ENCODE results near the gene KPNA2. TPM values are rescaled to one million over a fixed set of nuclear protein-coding genes. Genes with fewer than 3 reads are reported as not detected.
A peak's percentile ranks its signal among the peaks of the same experiment; 100 is the strongest.

The KPNA2 gene
- total and polyA plus RNA-seq, 2 of the 8 experiments (the other 6 are each of a cell fraction or from before 2014, with no cell fraction given) = 413 to 612 TPM

- H3K27me3 ChIP-seq (replicated peaks in 1 of 4; ENCODE audit: control insufficient read depth in 3 of 4, extremely low read depth in 1 of 4, insufficient read depth in 3 of 4, low read length in 3 of 4) = peaks cover 0 to 21% (median 10%) of the 10 kb centered on the region in 4 experiments; a peak in 6 of 7 replicates
- no peak overlapping the region for H3K18ac ChIP-seq (ENCODE audit: extremely low read depth, low read length)
- H2BK12ac ChIP-seq (ENCODE audit: low read depth, low read length) = no peak overlapping the region
- H3K23me2 ChIP-seq (ENCODE audit: low read depth, low read length) = peaks cover 9% of the 10 kb centered on the region; the same call in 1 of the 2 replicates
- H3K23ac ChIP-seq (ENCODE audit: insufficient read length) = no peak overlapping the region
- H2AFZ ChIP-seq (ENCODE audit: low read length) = no peak overlapping the region
- H4K20me1 ChIP-seq (replicated peaks in 1 of 2; ENCODE audit: control insufficient read depth in 1 of 2, insufficient read depth in 2 of 2, low read length in 2 of 2) = no peaks in the 10 kb centered on the region
- H2BK120ac ChIP-seq (replicated peaks; ENCODE audit: low read depth, low read length) = no peak overlapping the region
- no peak for TF ChIP-seq EZH2 (IDR thresholded peaks at IDR 0.05; ENCODE audit: low read depth, low read length, severe bottlenecking)
- no peak for TF ChIP-seq KDM1A (IDR thresholded peaks at IDR 0.05; ENCODE audit: borderline replicate concordance, low read length)
- no peak overlapping the region for H3K9ac ChIP-seq (replicated peaks in 1 of 4; ENCODE audit: extremely low read depth in 1 of 4, low read depth in 3 of 4, low read length in 3 of 4)
- no peaks in the 10 kb centered on the region for H3K9me3 ChIP-seq (ENCODE audit: insufficient read depth in 2 of 2, low read depth in 1 of 2, low read length in 1 of 2)
- H2BK20ac ChIP-seq (ENCODE audit: low read length) = no peak overlapping the region
- no peak overlapping the region for H3K27ac ChIP-seq (ENCODE audit: low read depth, low read length)
- no peak overlapping the region for H4K5ac ChIP-seq (ENCODE audit: insufficient read length, low read depth, low read length)
- peaks cover 0 to 13% (median 7%) of the 10 kb centered on the region in 4 experiments; a peak in 4 of 7 replicates for H3K4me1 ChIP-seq (replicated peaks in 1 of 4; ENCODE audit: control insufficient read depth in 3 of 4, insufficient read depth in 4 of 4, low read length in 3 of 4)
- no peak overlapping the region for H3K4ac ChIP-seq (replicated peaks; ENCODE audit: insufficient read length, low read depth, low read length)
- DNase-seq (ENCODE audit: low read depth in 1 of 2, low spot score in 2 of 2) = no peak
- H3K4me2 ChIP-seq (ENCODE audit: insufficient read depth in 1 of 2, low read depth in 2 of 2, low read length in 2 of 2) = peak overlapping the region; percentile 76 to 79
- ChIA-PET POLR2A (ENCODE audit: partially characterized antibody) (interaction anchor here (0.6 to 1.9 kb wide), 7 partner anchors 9 to 47 kb away, joined by 3 to 8 read pairs (median 4); partner anchors contain the start of gene KPNA2), CTCF (ENCODE audit: partially characterized antibody) (interaction anchor here (1.0 to 2.8 kb wide), 9 partner anchors 10 to 35 kb away, joined by 3 to 13 read pairs (median 4); no protein-coding TSS in a partner anchor)
- no peak overlapping the region for H3K56ac ChIP-seq (replicated peaks; ENCODE audit: insufficient read length, low read depth, low read length)
- H3K79me1 ChIP-seq (ENCODE audit: low read depth, low read length) = no peaks in the 10 kb centered on the region
- H2BK15ac ChIP-seq (ENCODE audit: low read length) = no peak overlapping the region
- H2BK5ac ChIP-seq (ENCODE audit: low read depth, low read length) = no peak overlapping the region
- H3K36me3 ChIP-seq (ENCODE audit: control insufficient read depth in 2 of 4, insufficient read depth in 4 of 4, low read length in 3 of 4) = no peaks in the 10 kb centered on the region
- H3K4me3 ChIP-seq (ENCODE audit: extremely low read depth in 1 of 4, insufficient read depth in 2 of 4, low read depth in 3 of 4, low read length in 4 of 4) = peak overlapping the region; percentile 44 to 97 (median 60)
- H4K8ac ChIP-seq (ENCODE audit: extremely low read depth, insufficient read depth, low read length) = no peak overlapping the region
- no peak for FAIRE-seq
- H4K91ac ChIP-seq (replicated peaks; ENCODE audit: insufficient read length, low read length) = no peak overlapping the region
- WGBS, 2 experiments (ENCODE audit: extremely low coverage in 1 of 2, insufficient coverage in 1 of 2, insufficient read length in 1 of 2, insufficient replicate concordance in 2 of 2, low coverage in 1 of 2, low lambda C conversion rate in 2 of 2, missing lambda C conversion rate in 1 of 2) = 37% methylated on average over 9 of the region's 9 CpGs; no CpG with 5 or more reads in 1 of the 2 experiments
- no peak overlapping the region for H2AK5ac ChIP-seq (ENCODE audit: low read depth, low read length)
- H3K14ac ChIP-seq (ENCODE audit: insufficient read length) = no peak overlapping the region
- H3K79me2 ChIP-seq (ENCODE audit: control insufficient read depth in 1 of 2, insufficient read depth in 2 of 2, low read length in 2 of 2) = no peaks in the 10 kb centered on the region
These were observed 40.5 kb upstream of the KPNA2 start for GRCh38 chr17:67994817-67995569.

Data from H1 (cell line).